Immature natural killer cell (primary cell): ENCODE measurements around the gene NLRC5. TPM values are rescaled to one million over a fixed set of nuclear protein-coding genes. Genes with fewer than 3 reads are reported as not detected.
A peak's percentile ranks its signal among the peaks of the same experiment; 100 is the strongest.

Experiments used
- DNase-seq, 3 donors: peaks; one replicate each; pipeline ENCODE4 v3.0.0; 2022; ENCODE audit warnings: mixed read lengths in 1 of 3
- H3K27ac Mint-ChIP-seq, 6 donors: one replicate each; pipeline ENCODE4 v1.8.0; 2020; ENCODE audit warnings: mixed read lengths in 6 of 6, mild to moderate bottlenecking in 5 of 6, inconsistent platforms in 4 of 6, moderate library complexity in 3 of 6
- H3K27me3 Mint-ChIP-seq, 3 donors: one replicate each; pipeline ENCODE4 v1.8.0; 2020 to 2021; ENCODE audit warnings: low read depth in 3 of 3, mild to moderate bottlenecking in 3 of 3, mixed read lengths in 3 of 3, moderate library complexity in 3 of 3, inconsistent platforms in 1 of 3
- H3K36me3 Mint-ChIP-seq, 3 donors: one replicate each; pipeline ENCODE4 v1.8.0; 2020; ENCODE audit warnings: mixed read lengths in 3 of 3, inconsistent platforms in 2 of 3, mild to moderate bottlenecking in 2 of 3
- H3K4me1 Mint-ChIP-seq, 2 donors: one replicate each; pipeline ENCODE4 v1.8.0; 2020; ENCODE audit warnings: inconsistent platforms in 2 of 2, mild to moderate bottlenecking in 2 of 2, mixed read lengths in 2 of 2, moderate library complexity in 1 of 2
- H3K4me3 Mint-ChIP-seq, 5 donors: one replicate each; pipeline ENCODE4 v1.8.0; 2020; ENCODE audit warnings: mild to moderate bottlenecking in 5 of 5, mixed read lengths in 5 of 5, inconsistent platforms in 3 of 5, moderate library complexity in 3 of 5
- H3K9me3 Mint-ChIP-seq, 6 donors: one replicate each; pipeline ENCODE4 v1.8.0; 2020; ENCODE audit warnings: mild to moderate bottlenecking in 6 of 6, mixed read lengths in 6 of 6, inconsistent platforms in 4 of 6, moderate library complexity in 3 of 6
- polyA plus RNA-seq, 3 donors: library from polyadenylated mRNA; unstranded; fragments of 300-500 nt; fragmentation: Illumina TruSeq; gene quantifications; one replicate each; pipeline ENCODE4 v1.2.3, GENCODE V29; 2021

The NLRC5 gene
- polyA plus RNA-seq, 3 donors from 2014 or later, result 18.2 to 151 (median 32.8) TPM

GRCh38 chr16:57019746-57020145 lies 30.4 kb downstream of the NLRC5 start:
- H3K4me3 Mint-ChIP-seq, result no peak overlapping the region
- DNase-seq, result no peak
- H3K27me3 Mint-ChIP-seq, result peaks cover 4 to 8% (median 6%) of the 10 kb centered on the region in 3 donors
- no peaks in the 10 kb centered on the region for H3K9me3 Mint-ChIP-seq
- peak overlapping the region in 5 of 6 donors; percentile 18 to 76 (median 45) for H3K27ac Mint-ChIP-seq
- peaks cover 68 to 83% of the 10 kb centered on the region in 2 donors for H3K4me1 Mint-ChIP-seq
- H3K36me3 Mint-ChIP-seq, result peaks cover 41 to 67% (median 49%) of the 10 kb centered on the region in 3 donors

DNA sequence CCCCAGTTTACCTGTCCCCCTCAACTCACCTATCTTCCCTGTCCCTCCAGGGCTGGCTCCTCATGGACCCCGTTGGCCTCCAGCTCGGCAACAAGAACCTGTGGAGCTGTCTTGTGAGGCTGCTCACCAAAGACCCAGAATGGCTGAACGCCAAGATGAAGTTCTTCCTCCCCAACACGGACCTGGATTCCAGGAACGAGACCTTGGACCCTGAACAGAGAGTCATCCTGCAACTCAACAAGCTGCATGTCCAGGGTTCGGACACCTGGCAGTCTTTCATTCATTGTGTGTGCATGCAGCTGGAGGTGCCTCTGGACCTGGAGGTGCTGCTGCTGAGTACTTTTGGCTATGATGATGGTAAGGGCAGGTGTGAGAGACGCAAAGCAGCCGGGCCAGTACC lies 31.3 kb downstream of the NLRC5 start:
- Mint-ChIP-seq H3K27ac (peak overlapping the region in 5 of 6 donors; percentile 5 to 85 (median 48)), H3K27me3 (peaks cover 6 to 9% (median 6%) of the 10 kb centered on the region in 3 donors), H3K9me3 (no peaks in the 10 kb centered on the region), H3K36me3 (peaks cover 41 to 70% (median 49%) of the 10 kb centered on the region in 3 donors), H3K4me3 (no peak overlapping the region), H3K4me1 (peaks cover 69 to 75% of the 10 kb centered on the region in 2 donors)
- DNase-seq, result no peak

DNA sequence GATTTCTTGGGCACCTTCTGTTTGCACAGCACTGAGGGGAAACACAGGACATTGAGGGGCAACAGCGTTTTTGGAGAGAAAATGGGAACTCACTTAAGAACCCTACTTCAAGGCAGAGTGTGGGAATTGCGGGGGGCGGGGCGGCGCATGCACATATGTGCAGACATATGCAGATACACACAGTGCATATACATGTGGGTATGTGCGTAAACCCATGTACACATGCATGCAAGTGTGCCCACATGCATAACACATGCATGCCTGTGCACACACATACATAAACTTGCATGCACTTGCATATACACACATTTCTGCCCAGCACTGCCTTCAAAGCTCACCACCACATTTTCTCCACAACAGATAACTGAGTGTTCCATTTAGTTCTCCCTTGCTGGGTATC lies 32.4 kb downstream of the NLRC5 start:
- peak overlapping the region; percentile 79 to 92 (median 87) for H3K27ac Mint-ChIP-seq
- peaks cover 41 to 70% (median 44%) of the 10 kb centered on the region in 3 donors for H3K36me3 Mint-ChIP-seq
- peaks cover 6 to 8% (median 7%) of the 10 kb centered on the region in 3 donors for H3K27me3 Mint-ChIP-seq
- peak overlapping the region in 3 of 5 donors; percentile 2 to 55 (median 9) for H3K4me3 Mint-ChIP-seq
- H3K9me3 Mint-ChIP-seq, result no peaks in the 10 kb centered on the region
- H3K4me1 Mint-ChIP-seq, result peaks cover 68 to 71% of the 10 kb centered on the region in 2 donors
- DNase-seq, result no peak

DNA sequence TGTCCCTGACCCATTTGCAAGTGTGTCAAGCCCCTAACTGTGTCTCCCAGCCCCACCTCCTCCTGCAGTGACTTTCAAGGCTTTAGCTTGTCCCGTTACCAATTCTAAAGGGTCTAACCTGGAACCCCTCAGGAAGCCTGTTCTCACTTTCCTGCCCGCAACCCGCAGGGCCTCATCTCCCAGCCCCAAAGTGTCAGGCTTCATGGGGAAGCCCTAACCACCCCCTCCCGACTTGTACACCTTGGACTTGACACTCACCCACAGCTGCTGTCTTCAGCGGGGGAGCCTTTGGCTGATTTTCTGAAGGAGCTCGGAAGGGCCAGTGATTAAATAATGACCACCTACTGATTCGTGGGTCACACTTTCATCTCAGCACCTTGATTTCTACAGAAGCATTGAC lies 33.1 kb downstream of the NLRC5 start:
- Mint-ChIP-seq H3K27me3 (peaks cover 6 to 8% (median 8%) of the 10 kb centered on the region in 3 donors), H3K9me3 (no peaks in the 10 kb centered on the region), H3K36me3 (peaks cover 38 to 72% (median 39%) of the 10 kb centered on the region in 3 donors), H3K27ac (peak overlapping the region; percentile 79 to 92 (median 86)), H3K4me1 (peaks cover 68 to 71% of the 10 kb centered on the region in 2 donors), H3K4me3 (peak overlapping the region; percentile 33 to 68 (median 54))
- peak; percentile 25 to 56 (median 36) for DNase-seq

DNA sequence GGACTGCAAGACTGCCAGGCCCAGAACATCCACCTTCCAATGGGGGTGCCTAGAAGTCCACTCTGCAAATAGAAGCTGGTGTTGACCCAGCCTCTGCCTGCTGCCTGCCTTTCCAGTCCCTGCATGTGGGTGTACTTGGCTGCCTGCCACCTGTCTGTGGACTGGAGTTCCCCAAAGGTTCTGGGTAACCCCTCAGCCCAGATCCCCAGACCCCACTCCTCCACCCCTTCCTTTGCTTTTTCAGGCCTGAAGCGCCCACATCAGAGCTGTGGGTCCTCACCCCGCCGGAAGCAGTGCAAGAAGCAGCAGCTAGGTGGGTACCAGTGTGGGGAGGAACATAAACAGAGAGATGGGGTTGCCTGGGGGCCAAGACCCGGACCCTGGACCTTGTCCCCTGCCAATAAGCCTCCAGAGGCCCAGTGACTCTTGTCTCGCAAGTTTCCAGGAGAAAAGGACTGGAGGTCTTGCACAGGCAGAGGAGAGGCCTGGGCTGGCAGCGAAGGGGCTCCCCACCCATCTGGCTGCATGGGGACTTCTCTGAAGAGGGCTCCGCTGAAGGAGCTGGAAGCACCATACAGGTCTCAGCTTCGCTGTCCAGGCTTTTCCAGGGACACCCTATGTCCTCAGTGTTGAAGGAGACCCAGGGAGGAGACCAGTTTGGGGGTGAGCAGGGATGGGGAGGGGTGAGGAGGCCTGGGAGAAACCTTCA lies 34.3 kb downstream of the NLRC5 start:
- H3K4me1 Mint-ChIP-seq, result peaks cover 70 to 75% of the 10 kb centered on the region in 2 donors
- peak overlapping the region; percentile 39 to 68 (median 54) for H3K4me3 Mint-ChIP-seq
- H3K27me3 Mint-ChIP-seq, result peaks cover 6 to 8% (median 8%) of the 10 kb centered on the region in 3 donors
- DNase-seq, result peak; percentile 64 to 73 (median 72)
- peaks cover 30 to 64% (median 32%) of the 10 kb centered on the region in 3 donors for H3K36me3 Mint-ChIP-seq
- H3K27ac Mint-ChIP-seq, result peak overlapping the region; percentile 77 to 92 (median 84)
- no peaks in the 10 kb centered on the region for H3K9me3 Mint-ChIP-seq

DNA sequence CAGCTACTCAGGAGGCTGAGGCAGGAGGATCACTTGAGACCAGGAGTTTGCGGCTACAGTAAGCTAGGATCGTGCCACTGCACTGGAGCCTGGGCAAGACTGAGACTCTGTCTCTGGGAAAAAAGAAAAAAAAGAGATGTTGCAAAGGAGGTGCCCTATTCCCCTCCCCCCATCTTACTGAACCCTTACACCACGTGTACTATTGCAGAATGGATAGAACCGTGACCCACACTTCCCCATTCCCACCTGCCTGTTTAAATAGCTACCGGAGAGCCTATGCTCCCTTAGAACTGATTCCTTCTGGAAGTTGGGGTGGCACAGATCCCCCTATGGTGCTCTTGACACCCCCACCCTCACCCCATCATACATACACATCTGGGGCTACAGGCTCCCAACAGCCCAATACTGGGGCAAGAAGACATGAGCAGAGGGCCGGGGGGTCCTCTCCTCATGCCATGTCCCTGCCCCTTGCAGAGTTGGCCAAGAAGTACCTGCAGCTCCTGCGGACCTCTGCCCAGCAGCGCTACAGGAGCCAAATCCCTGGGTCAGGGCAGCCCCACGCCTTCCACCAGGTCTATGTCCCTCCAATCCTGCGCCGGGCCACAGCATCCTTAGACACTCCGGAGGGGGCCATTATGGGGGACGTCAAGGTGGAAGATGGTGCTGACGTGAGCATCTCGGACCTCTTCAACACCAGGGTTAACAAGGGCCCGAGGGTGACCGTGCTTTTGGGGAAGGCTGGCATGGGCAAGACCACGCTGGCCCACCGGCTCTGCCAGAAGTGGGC lies 35.7 kb downstream of the NLRC5 start:
- Mint-ChIP-seq H3K9me3 (no peaks in the 10 kb centered on the region), H3K4me1 (peaks cover 78 to 89% of the 10 kb centered on the region in 2 donors), H3K27me3 (peaks cover 6 to 8% (median 6%) of the 10 kb centered on the region in 3 donors), H3K4me3 (no peak overlapping the region), H3K36me3 (peaks cover 22 to 54% (median 28%) of the 10 kb centered on the region in 3 donors), H3K27ac (peak overlapping the region in 4 of 6 donors; percentile 0 to 57 (median 46))
- DNase-seq, result no peak

- peaks cover 82 to 92% of the 10 kb centered on the region in 2 donors for H3K4me1 Mint-ChIP-seq
These were observed 36.8 kb downstream of the NLRC5 start for GRCh38 chr16:57025941-57026777.

GRCh38 chr16:57026778-57027062 lies 37.4 kb downstream of the NLRC5 start:
- peaks cover 4 to 11% (median 5%) of the 10 kb centered on the region in 3 donors for H3K27me3 Mint-ChIP-seq
- no peak for DNase-seq
- H3K9me3 Mint-ChIP-seq, result no peaks in the 10 kb centered on the region
- H3K4me3 Mint-ChIP-seq, result no peak overlapping the region
- H3K4me1 Mint-ChIP-seq, result peaks cover 82 to 91% of the 10 kb centered on the region in 2 donors
- peak overlapping the region in 4 of 6 donors; percentile 37 to 77 (median 68) for H3K27ac Mint-ChIP-seq
- H3K36me3 Mint-ChIP-seq, result peaks cover 25 to 53% (median 30%) of the 10 kb centered on the region in 3 donors

More at GRCh38 chr16:57025941-57026777, 36.8 kb downstream of the NLRC5 start:
- DNase-seq, result no peak
- Mint-ChIP-seq H3K9me3 (no peaks in the 10 kb centered on the region), H3K27me3 (peaks cover 5 to 13% (median 6%) of the 10 kb centered on the region in 3 donors), H3K36me3 (peaks cover 25 to 53% (median 30%) of the 10 kb centered on the region in 3 donors), H3K4me3 (no peak overlapping the region), H3K27ac (peak overlapping the region in 4 of 6 donors; percentile 24 to 77 (median 59))

- peak overlapping the region in 4 of 6 donors; percentile 37 to 77 (median 68) for H3K27ac Mint-ChIP-seq
- no peak for DNase-seq
- H3K36me3 Mint-ChIP-seq, result peaks cover 26 to 53% (median 31%) of the 10 kb centered on the region in 3 donors
- H3K27me3 Mint-ChIP-seq, result peaks cover 5 to 11% (median 5%) of the 10 kb centered on the region in 3 donors
- H3K4me3 Mint-ChIP-seq, result no peak overlapping the region
- H3K4me1 Mint-ChIP-seq, result peaks cover 82 to 91% of the 10 kb centered on the region in 2 donors
- no peaks in the 10 kb centered on the region for H3K9me3 Mint-ChIP-seq
These were observed 37.7 kb downstream of the NLRC5 start for GRCh38 chr16:57027067-57027466.

DNA sequence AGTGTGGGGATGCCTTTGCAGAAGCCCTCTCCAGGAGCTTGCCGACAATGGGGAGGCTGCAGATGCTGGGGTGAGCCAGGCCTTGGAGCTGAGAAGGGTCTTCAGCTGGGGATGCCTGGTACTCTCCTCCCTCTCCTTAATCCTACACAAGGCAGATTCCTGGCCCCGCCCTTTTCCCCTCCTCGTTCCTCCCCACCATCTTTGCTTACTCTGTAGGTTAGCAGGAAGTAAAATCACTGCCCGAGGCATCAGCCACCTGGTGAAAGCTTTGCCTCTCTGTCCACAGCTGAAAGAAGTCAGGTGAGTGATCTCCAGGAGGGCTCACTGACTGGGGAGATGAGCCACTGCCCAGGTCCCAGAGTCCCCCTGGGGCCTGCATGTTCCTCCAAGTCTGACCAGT lies 38.7 kb downstream of the NLRC5 start:
- peak overlapping the region; percentile 53 to 85 (median 74) for H3K27ac Mint-ChIP-seq
- peaks cover 2 to 9% (median 3%) of the 10 kb centered on the region in 3 donors for H3K27me3 Mint-ChIP-seq
- H3K9me3 Mint-ChIP-seq, result no peaks in the 10 kb centered on the region
- H3K4me1 Mint-ChIP-seq, result peaks cover 76 to 83% of the 10 kb centered on the region in 2 donors
- H3K36me3 Mint-ChIP-seq, result peaks cover 20 to 52% (median 26%) of the 10 kb centered on the region in 3 donors
- H3K4me3 Mint-ChIP-seq, result no peak overlapping the region
- DNase-seq, result no peak

- peaks cover 76 to 79% of the 10 kb centered on the region in 2 donors for H3K4me1 Mint-ChIP-seq
These were observed 40.1 kb downstream of the NLRC5 start for GRCh38 chr16:57029161-57030160.

DNA sequence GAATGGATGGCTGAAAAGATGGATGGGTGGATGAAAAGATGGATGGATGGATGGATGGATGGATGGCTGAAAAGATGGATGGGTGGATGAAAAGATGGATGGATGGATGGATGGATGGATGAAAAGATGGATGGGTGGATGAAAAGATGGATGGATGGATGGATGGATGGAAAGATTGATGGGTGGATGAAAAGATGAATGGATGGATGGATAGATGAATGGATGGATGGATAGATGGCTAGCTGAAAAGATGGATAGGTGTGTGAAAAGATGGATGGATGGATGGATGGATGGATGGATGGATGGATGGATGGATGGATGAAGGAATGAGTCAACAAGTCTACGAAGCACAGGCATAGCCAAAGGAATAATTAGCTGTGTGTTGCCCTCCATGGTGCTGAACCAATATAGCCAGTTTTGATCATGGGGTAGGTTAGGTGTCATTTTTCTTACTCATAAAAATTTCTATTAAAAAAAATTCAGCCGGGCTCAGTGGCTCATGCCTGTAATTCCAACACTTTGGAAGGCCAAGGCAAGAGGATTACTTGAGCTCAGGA lies 41.1 kb downstream of the NLRC5 start:
- peaks cover 82 to 84% of the 10 kb centered on the region in 2 donors for H3K4me1 Mint-ChIP-seq
- H3K27me3 Mint-ChIP-seq, result peaks cover 2 to 9% (median 3%) of the 10 kb centered on the region in 3 donors
- H3K36me3 Mint-ChIP-seq, result peaks cover 27 to 68% (median 38%) of the 10 kb centered on the region in 3 donors
- DNase-seq, result no peak
- no peaks in the 10 kb centered on the region for H3K9me3 Mint-ChIP-seq
- H3K4me3 Mint-ChIP-seq, result peak overlapping the region in 4 of 5 donors; percentile 38 to 65 (median 45)
- H3K27ac Mint-ChIP-seq, result peak overlapping the region; percentile 25 to 85 (median 76)

More at GRCh38 chr16:57029161-57030160, 40.1 kb downstream of the NLRC5 start:
- peaks cover 22 to 61% (median 29%) of the 10 kb centered on the region in 3 donors for H3K36me3 Mint-ChIP-seq
- peak overlapping the region; percentile 64 to 85 (median 78) for H3K27ac Mint-ChIP-seq
- no peaks in the 10 kb centered on the region for H3K9me3 Mint-ChIP-seq
- H3K27me3 Mint-ChIP-seq, result peaks cover 0 to 9% (median 3%) of the 10 kb centered on the region in 3 donors
- DNase-seq, result peak; percentile 30 to 33 (median 33)
- peak overlapping the region in 2 of 5 donors; percentile 9 to 44 for H3K4me3 Mint-ChIP-seq
